ENCODE measurements around the gene SCYGR3.

DNA sequence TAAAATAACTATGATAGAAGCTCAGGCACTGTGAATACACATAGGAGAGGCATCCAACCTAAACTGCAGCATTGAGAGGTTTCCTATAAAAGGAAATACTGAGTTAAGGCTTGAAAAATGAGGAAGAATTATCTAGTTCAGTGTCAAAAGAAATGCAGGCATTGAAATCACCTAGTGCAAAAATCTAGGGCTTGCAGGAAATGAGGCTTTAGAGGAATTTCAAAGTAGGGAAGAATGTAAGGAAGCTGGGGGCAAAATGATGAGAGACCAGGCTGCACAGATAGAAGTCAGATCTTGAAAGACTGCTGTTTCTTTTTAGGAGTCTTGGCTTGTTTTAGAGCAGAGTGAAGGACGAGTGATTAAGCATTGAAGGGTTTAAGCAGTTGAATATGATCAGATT is 44.0 kb downstream of the SCYGR3 start:
- TF ChIP-seq POLR2AphosphoS5 (IDR thresholded peaks at IDR 0.05) (no peak), CTCF (IDR thresholded peaks at IDR 0.05) (no peak), EP300 (IDR thresholded peaks at IDR 0.05) (no peak), POLR2A (IDR thresholded peaks at IDR 0.05; ENCODE audit: low read depth) (no peak)
